DND-41 (cell line): Measurements from ENCODE around the gene THEM4.
"Not testable (repeated sequence)": the region's sequence is repeated elsewhere in the genome, so short reads cannot be mapped to it uniquely, and the experiment has no call there.

Experiments
- ATAC-seq: fragments of 200-7000 bp; cut with Tn5 transposase; 3 replicates; pipeline ENCODE4 v1.9.1; 2021; ENCODE audit warnings: low read depth; ENCODE audit not compliant: insufficient read depth
- DNase-seq: peaks from one replicate; pipeline ENCODE4 v3.0.0-alpha.2; 2020
- H2AFZ ChIP-seq: 2 replicates; pipeline ENCODE4 v1.6.0; 2012; ENCODE audit warnings: low read depth, low read length
- H3K27ac ChIP-seq: 2 replicates; pipeline ENCODE4 v1.5.1; 2012; ENCODE audit warnings: low read length, inconsistent platforms
- H3K27me3 ChIP-seq: fragments of 200-600 bp; sonication (generic); 2 replicates; pipeline ENCODE4 v1.6.0; 2012; ENCODE audit warnings: low read length, mild to moderate bottlenecking, inconsistent platforms; ENCODE audit not compliant: insufficient read depth, poor library complexity
- H3K36me3 ChIP-seq: 2 replicates; pipeline ENCODE4 v1.5.1; 2012; ENCODE audit warnings: low read length, inconsistent platforms; ENCODE audit not compliant: insufficient read depth
- H3K4me1 ChIP-seq: 2 replicates; pipeline ENCODE4 v1.5.1; 2012; ENCODE audit warnings: mild to moderate bottlenecking, low read length; ENCODE audit not compliant: insufficient read depth
- H3K4me2 ChIP-seq: 2 replicates; pipeline ENCODE4 v1.6.0; 2012; ENCODE audit warnings: mild to moderate bottlenecking, moderate library complexity, low read length, inconsistent platforms; ENCODE audit not compliant: insufficient read depth
- H3K4me3 ChIP-seq, 2 experiments: fragments of 200-600 bp in 1 of 2; shearing (Covaris generic) in 1 of 2; 2 replicates each; pipeline ENCODE4 v1.5.1; 2012 to 2016; ENCODE audit warnings: inconsistent platforms in 2 of 2, low read length in 2 of 2, mild to moderate bottlenecking in 2 of 2, low read depth in 1 of 2, moderate library complexity in 1 of 2
- H3K79me2 ChIP-seq: 2 replicates; pipeline ENCODE4 v1.6.0; 2012; ENCODE audit warnings: low read length, inconsistent platforms; ENCODE audit not compliant: insufficient read depth
- H3K9ac ChIP-seq: 2 replicates; pipeline ENCODE4 v1.6.0; 2012; ENCODE audit warnings: low read depth, mild to moderate bottlenecking, inconsistent platforms, low read length, moderate library complexity
- H3K9me3 ChIP-seq: 2 replicates; pipeline ENCODE4 v1.5.1; 2012; ENCODE audit warnings: low read length, moderate library complexity, mild to moderate bottlenecking, inconsistent platforms; ENCODE audit not compliant: insufficient read depth, severe bottlenecking
- H4K20me1 ChIP-seq: 2 replicates; pipeline ENCODE4 v1.6.0; 2012; ENCODE audit warnings: low read length; ENCODE audit not compliant: insufficient read depth
- EZH2 ChIP-seq: IDR thresholded peaks from 3 replicates; pipeline ENCODE4 v1.6.1; 2012; ENCODE audit warnings: borderline replicate concordance, low read depth, mild to moderate bottlenecking, moderate library complexity, low read length, inconsistent platforms; ENCODE audit not compliant: severe bottlenecking
- TF ChIP-seq, protein P1 (sequence below): IDR thresholded peaks from 2 replicates; pipeline ENCODE4 v1.5.1; 2012; ENCODE audit warnings: borderline replicate concordance, low read length, moderate library complexity, mild to moderate bottlenecking; ENCODE audit not compliant: poor library complexity, severe bottlenecking; ENCODE audit errors: extremely low read depth

Gene THEM4

DNA sequence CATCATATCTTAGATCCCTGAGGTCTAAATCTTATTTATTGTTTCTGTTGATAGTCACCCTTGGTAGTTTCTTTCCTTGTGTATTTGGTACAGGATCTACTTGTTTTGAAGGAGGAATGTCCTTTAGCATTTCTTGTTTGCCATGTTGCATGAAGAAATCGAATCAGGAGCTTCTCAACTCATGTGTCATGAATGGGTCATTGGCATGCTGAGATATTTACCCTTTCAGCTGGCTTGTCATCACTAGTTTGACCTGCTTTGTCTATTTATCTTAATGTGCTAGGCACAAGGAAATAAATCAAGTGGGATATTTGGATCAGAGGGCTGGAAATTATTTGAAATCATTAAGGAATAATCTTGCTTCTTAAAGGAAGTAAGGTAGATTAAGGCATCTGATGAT, 23.8 kb downstream of the THEM4 start:
- Histone ChIP-seq H3K36me3 (no peaks in the 10 kb centered on the region), H3K27ac (no peak overlapping the region), H3K27me3 (no peaks in the 10 kb centered on the region), H3K9me3 (no peaks in the 10 kb centered on the region), H4K20me1 (no peaks in the 10 kb centered on the region), H3K79me2 (no peaks in the 10 kb centered on the region), H3K4me2 (no peak overlapping the region), H3K4me3 (no peak overlapping the region), H3K4me1 (no peaks in the 10 kb centered on the region), H3K9ac (no peak overlapping the region), H2AFZ (no peak overlapping the region)
- TF ChIP-seq EZH2: no peak
- TF ChIP-seq, protein P1, sequence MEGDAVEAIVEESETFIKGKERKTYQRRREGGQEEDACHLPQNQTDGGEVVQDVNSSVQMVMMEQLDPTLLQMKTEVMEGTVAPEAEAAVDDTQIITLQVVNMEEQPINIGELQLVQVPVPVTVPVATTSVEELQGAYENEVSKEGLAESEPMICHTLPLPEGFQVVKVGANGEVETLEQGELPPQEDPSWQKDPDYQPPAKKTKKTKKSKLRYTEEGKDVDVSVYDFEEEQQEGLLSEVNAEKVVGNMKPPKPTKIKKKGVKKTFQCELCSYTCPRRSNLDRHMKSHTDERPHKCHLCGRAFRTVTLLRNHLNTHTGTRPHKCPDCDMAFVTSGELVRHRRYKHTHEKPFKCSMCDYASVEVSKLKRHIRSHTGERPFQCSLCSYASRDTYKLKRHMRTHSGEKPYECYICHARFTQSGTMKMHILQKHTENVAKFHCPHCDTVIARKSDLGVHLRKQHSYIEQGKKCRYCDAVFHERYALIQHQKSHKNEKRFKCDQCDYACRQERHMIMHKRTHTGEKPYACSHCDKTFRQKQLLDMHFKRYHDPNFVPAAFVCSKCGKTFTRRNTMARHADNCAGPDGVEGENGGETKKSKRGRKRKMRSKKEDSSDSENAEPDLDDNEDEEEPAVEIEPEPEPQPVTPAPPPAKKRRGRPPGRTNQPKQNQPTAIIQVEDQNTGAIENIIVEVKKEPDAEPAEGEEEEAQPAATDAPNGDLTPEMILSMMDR: no peak
- ATAC-seq (no peak), DNase-seq (no peak)

DNA sequence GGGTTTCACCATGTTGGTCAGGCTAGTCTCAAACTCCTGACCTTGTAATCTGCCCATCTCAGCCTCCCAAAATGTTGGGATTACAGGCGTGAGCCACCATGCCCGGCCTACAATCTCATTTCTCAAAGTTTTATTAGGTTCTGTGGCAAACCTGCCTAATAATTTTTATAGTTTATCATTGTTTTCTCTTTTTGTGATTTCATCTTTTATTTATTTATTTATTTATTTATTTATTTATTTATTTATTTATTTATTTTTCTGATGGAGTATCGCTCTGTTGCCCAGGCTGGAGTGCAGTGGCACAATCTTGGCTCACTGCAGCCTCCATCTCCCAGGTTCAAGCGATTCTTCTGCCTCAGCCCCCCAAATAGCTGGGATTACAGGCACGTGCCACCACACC, 24.4 kb downstream of the THEM4 start:
- H3K79me2 ChIP-seq, H3K9ac ChIP-seq, H3K9me3 ChIP-seq, H3K27ac ChIP-seq, DNase-seq, H3K4me2 ChIP-seq, H3K4me1 ChIP-seq, H3K4me3 ChIP-seq, H2AFZ ChIP-seq, H3K36me3 ChIP-seq, H3K27me3 ChIP-seq, ATAC-seq, H4K20me1 ChIP-seq: not testable (repeated sequence)

DNA sequence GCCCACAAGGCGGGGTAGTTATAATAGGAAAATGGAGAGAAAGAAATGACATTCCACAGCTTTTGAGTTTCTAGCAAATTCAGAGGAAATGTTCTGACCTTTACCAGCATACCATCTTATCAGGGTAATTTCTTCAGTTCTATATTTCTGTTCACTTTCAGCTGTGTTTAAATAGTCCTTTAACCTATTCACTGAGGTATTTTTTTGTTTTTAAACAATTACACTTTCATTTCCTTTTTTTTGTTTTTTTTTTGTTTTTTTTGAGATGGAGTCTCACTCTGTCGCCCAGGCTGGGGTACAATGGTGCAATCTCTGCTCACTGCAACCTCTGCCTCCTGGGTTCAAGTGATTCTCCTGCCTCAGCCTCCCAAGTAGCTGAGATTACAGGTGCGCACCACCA, 24.9 kb downstream of the THEM4 start:
- not testable (repeated sequence) for H3K79me2 ChIP-seq, H4K20me1 ChIP-seq, ATAC-seq

DNA sequence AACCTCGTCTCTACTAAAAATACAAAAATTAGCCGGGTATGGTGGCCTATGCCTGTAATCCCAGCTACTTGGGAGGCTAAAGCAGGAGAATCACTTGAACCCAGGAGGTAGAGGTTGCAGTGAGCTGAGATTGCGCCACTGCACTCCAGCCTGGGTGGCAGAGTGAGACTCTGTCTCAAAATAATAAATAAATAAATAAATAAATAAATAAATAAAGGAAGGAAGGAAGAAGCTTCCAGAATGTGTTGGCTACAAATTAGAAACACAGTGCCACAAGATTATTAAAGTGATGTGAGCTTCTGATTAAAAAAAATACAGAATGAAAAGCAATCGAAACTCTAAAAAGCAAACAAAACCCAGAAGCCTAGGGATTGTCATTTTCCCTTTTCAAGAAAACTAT, 25.4 kb downstream of the THEM4 start:
- ATAC-seq, DNase-seq, H4K20me1 ChIP-seq, H3K9me3 ChIP-seq, H3K36me3 ChIP-seq, H3K4me2 ChIP-seq, H3K4me1 ChIP-seq, H3K9ac ChIP-seq, H3K27me3 ChIP-seq, H3K27ac ChIP-seq, H2AFZ ChIP-seq, H3K4me3 ChIP-seq, H3K79me2 ChIP-seq: not testable (repeated sequence)

More for the DNA sequence above, 24.9 kb downstream of the THEM4 start:
- H2AFZ ChIP-seq, H3K27me3 ChIP-seq, H3K4me1 ChIP-seq, H3K4me2 ChIP-seq, H3K4me3 ChIP-seq, H3K27ac ChIP-seq, H3K9ac ChIP-seq, H3K9me3 ChIP-seq, H3K36me3 ChIP-seq, DNase-seq: not testable (repeated sequence)

DNA sequence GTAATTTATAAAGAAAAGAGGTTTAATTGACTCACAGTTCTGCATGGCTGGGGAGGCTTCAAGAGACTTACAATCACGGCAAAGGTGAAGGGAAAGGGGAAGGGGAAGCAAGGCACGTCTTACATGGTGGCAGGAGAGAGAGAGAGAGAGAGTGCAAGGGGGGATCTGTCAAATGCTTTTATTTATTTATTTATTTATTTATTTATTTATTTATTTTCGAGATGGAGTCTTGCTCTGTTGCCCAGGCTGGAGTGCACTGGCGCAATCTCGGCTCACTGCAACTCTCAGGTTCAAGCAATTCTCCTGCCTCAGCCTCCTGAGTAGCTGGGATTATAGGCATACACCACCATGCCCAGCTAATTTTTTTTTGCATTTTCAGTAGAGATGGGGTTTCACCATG, 26.4 kb downstream of the THEM4 start:
- not testable (repeated sequence) for H2AFZ ChIP-seq, H4K20me1 ChIP-seq, H3K4me3 ChIP-seq, DNase-seq, H3K27me3 ChIP-seq, H3K9me3 ChIP-seq, H3K9ac ChIP-seq, H3K79me2 ChIP-seq, H3K36me3 ChIP-seq, H3K4me2 ChIP-seq, ATAC-seq, H3K27ac ChIP-seq, H3K4me1 ChIP-seq
